Left lobe of liver (tissue), 2 donors: ENCODE data around the gene PVR. TPM values are rescaled to one million over a fixed set of nuclear protein-coding genes. Genes with fewer than 3 reads are reported as not detected.
"Not testable (repeated sequence)": the region's sequence is repeated elsewhere in the genome, so short reads cannot be mapped to it uniquely, and the experiment has no call there.

ENCODE experiments used
- ATAC-seq: fragments of 200-7000 bp; cut with Tn5 transposase; one replicate; pipeline ENCODE4 v1.9.1; 2020; ENCODE audit warnings: mild to moderate bottlenecking, moderate library complexity
- DNase-seq: peaks from one replicate; pipeline ENCODE4 v3.0.0-alpha.2; 2020; ENCODE audit warnings: low spot score
- total RNA-seq: library from RNA; stranded (reverse); gene quantifications from one replicate; pipeline ENCODE4 v1.2.1, GENCODE V29; 2021
- donor health status: DM: no; HTN: no; CAD: no; lungs with moderate emphysema.
- donor health status: DM: no; HTN: yes; CAD: no.

PVR gene
- total RNA-seq, 1 donor from 2014 or later = 29.6 TPM

DNA sequence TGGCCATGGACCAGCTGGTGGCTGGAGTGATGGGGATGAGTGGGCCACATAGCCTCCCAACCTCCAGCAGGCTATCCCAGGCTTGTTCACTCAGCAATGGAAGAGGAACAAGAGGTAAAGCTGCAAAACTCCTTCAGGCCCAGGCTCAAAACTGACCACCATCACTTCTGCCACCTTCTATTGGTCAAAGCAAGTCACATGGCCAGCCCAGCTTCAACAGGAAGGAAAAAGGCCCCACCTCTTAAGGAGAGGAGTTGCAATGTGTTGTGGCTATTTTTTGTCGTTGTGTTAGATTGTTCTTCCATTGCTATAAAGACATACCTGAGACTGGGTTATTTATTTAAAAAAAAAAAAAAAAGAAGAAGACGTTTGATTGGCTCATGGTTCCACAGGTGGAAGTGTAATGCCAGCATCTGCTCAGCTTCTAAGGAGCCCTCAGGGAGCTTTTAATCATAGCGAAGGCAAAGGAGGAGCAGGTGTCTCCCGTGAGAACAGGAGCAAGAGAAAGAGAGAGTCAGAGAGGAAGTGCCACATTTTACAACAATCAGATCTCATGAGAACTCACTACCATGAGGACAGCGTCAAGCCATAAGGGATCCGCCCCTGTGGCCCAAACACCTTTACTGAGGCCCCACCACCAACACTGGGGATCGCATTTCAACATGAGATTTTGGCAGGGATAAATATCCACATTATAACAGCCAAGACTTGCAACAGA is 24.9 kb upstream of the PVR start:
- peak; percentile 6 for ATAC-seq
- no peak for DNase-seq

DNA sequence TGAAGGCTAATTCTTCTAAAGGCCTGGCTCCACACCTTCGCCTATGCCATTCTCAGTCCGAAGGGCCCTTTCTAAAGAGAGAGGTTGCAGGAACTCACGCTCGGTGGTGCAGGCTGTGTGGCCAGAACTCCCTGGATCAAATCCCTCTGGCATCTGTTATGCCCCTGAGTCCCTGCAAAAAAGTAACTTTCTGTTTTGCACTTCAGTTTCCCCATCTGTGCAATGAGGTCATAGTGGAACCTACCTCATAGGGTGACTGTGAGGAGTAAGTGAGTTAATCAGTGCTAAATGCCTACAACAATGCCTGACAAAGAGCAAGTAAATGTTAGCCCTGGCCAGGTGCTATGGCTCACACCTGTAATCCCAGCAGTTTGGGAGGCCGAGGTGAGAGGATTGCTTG is 23.0 kb upstream of the PVR start:
- peak; percentile 67 for DNase-seq
- ATAC-seq = peak; percentile 64

DNA sequence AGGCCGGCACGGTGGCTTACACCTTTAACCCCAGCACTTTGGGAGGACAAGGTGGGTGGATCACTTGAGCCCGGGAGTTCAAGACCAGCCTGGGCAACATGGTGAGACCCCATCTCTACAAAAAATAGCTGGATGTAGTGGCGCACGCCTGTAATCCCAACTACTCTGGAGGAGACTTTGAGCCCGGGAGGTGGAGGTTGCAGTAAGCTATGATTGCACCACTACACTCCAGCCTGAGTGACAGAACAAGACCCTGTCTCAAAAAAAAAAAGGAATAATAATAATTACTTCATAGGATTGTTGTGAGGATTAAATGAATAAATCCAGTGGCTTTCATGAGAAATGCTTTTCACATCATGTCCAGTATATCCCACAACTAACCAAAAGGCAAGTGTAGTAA is 22.3 kb upstream of the PVR start:
- ATAC-seq (peak; percentile 14), DNase-seq (no peak)

DNA sequence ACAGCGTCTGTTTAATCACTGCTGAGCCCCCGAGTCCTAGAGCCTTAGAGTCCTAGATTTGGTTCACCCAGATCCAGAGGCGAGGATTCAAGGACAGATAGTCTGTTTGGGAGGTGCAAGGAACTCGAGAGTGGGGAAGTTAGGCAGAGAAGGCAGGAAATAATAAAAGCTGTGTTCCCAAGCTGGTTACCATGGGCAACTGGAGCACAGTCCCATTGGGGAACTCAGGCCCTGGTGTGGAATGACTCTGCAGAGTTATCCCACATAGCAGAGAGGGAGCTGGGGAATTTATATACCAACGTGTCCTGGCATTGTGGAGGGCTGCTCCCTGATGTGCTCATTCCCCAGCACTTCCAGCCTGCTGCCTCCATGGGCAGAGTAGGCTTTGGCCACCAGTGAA is 20.6 kb upstream of the PVR start:
- ATAC-seq (peak; percentile 2), DNase-seq (no peak)

DNA sequence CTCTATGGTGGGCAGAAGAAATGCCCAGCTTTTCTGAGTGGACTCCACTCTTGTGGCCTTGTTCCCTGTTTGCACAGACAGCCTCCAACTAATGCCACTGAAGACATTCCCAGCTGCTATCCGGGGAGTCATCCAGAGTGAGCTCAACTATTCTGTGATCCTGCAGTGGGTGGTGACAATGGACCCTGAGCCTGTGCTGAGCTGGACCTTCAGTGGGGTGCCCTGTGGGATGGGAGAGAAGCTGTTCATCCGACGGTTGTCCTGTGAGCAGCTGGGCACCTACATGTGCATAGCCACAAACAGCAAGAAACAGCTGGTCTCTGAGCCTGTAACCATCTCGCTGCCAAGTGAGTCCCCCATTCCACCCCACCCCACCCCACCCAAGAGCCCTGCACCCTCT is 20.1 kb upstream of the PVR start:
- DNase-seq (no peak), ATAC-seq (no peak)

DNA sequence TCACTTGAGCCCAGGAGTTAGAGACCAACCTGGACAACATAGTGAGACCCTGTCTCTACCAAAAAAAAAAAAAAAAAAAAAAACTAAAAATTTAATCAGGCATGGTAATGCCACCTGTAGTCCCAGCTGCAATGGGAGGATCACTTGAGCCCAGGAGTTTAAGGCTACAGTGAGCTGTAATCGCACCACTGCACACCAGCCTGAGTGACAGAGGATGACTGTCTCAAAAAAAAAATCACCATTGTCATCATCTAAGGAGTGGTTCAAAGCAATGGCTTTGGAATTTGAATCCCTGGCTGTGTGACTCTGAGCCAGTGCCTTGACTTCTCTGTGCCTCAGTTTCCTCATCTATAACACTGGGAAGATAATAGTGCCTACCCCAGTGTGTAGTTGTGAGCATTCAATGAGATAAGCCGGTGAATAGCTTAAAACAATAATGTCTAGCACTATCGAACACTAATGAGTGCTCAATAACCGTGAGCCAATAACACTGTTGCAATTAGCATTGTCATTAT is 18.8 kb upstream of the PVR start:
- ATAC-seq = no peak
- no peak for DNase-seq

DNA sequence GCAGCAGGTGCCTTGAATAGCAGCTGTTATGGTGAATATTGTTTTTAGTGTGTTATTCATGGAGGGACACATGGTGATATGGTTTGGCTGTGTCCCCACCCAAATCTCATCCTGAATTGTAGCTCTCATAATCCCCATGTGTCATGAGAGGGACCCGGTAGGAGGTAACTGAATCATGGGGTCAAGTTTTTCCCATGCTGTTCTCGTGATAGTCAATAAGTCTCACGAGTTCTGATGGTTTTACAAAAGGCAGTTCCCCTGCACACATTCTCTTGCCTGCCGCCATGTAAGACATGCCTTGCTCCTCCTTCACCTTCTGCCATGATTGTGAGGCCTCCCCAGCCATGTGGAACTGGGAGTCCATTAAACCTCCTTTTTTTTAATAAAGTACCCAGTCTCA is 18.1 kb upstream of the PVR start:
- DNase-seq, ATAC-seq: not testable (repeated sequence)

DNA sequence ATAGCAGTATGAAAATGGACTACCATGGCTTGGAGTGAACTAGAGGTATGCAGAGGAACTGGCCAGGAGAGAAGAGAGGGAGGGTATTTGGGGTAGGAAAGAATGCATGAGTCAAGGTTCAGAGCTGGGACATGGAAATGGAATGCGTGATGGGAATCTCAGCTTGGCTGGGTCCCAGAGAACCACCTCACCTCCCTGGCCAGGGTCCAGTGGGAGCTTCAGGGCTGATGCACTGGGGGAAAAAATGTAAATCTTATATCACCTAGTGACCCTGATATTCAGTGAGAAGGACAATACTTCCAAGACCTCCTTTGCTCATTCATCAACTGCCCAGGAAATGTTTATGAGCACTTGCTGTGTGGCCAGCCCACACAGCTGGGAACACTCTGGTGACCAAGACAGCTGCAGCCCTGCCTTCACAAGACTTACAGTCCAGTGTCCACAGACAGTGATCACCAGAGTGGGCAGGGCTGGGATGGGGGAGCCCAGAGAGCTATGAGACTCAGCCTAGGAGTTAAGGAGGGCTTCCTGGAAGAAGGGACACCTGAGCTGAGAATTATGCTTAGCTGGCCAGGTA is 17.6 kb upstream of the PVR start:
- no peak for DNase-seq
- ATAC-seq = peak; percentile 65

DNA sequence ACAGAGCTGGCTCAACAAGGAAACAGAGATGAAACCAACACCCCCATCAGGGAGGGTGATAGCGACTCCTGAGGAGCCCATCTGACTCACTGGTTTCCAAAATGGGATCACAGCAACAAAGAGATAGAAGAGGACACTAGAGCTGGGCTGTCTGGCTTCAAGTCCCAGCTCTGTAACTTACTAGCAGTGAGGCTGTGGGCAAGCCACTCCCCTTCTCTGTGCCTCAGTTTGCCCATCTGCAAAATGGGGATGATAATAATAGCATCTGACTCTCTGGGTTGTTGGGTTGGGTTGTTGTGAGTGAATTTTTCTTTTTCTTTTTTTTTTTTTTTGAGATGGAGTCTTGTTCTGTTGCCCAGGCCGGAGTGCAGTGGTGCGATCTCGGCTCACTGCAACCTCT is 16.1 kb upstream of the PVR start:
- no peak for DNase-seq
- no peak for ATAC-seq

DNA sequence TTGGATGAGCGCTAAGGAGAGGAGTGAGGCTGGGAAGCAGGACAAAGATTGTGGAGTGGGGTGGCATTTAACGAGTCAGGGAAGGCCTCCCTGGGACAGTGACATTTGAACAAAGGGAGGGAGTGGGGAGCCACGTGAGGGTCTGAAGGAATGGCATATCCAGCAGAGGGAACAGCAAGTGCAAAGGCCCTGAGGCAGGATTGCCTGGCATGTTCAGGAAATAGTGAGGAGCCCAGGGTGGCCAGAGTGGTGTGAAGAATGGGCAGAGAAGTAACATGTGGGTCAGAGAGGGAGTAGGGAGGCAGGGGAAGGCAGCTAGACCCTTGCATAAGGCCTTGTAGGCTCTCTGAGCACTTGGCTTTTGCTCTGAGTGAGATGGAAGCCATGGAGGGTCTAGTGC is 14.9 kb upstream of the PVR start:
- ATAC-seq = no peak

DNA sequence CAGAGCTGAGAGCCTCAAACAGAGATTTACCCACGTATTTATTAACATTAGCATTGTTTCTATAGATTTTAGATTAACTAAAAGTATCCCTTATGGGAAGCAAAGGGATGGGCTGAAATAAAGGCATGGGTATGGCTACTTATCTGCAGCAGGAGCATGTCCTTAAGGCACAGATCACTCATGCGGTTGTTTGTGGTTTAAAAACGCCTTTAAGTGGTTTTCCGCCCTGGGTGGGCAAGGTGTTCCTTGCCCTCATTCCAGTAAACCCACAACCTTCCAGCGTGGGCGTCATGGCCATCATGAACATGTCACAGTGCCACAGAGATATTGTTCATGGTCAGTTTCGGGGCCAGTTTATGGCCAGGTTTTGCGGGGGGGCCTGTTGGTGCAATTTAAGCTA is 12.1 kb upstream of the PVR start:
- ATAC-seq, DNase-seq: not testable (repeated sequence)

More for the DNA sequence above, 14.9 kb upstream of the PVR start:
- no peak for DNase-seq

DNA sequence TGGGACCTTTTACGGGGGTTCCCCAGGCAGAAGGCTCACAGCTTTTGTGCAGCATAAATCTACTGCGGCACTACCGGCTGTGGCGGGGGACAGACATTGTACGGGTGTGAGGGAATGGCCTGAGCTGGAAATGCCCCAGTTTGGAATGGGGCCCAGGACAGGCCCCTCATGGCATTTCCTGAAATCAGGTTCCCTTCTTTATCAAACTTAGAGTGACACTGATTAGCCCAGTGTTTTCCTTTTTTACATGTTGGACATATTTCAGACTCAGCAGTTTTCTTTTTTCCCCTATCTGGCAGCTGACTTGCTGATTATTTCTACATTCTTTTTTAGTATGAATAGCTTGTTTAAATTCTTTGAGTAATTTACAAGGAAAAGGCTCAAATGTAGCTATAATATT is 9.7 kb upstream of the PVR start:
- DNase-seq, ATAC-seq: not testable (repeated sequence)

DNA sequence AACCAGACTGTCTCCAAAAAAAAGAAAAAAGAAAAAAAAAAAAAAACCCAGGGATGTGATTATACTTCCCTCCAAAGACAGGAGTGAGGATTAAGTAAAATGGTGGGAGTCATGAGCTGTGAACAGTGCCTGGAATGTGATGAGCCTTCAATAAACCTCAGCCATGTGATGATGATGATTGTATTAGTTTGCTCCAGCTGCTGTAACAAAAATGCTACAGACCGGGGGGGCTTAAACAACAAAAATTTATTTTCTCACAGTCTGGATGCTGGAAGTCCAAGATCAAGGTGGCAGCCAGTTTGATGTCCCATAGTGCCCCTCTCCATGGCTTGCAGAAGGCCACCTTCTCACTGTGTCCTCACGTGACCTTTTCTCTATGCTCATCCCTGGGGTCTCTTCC is 8.9 kb upstream of the PVR start:
- no peak for DNase-seq
- no peak for ATAC-seq

DNA sequence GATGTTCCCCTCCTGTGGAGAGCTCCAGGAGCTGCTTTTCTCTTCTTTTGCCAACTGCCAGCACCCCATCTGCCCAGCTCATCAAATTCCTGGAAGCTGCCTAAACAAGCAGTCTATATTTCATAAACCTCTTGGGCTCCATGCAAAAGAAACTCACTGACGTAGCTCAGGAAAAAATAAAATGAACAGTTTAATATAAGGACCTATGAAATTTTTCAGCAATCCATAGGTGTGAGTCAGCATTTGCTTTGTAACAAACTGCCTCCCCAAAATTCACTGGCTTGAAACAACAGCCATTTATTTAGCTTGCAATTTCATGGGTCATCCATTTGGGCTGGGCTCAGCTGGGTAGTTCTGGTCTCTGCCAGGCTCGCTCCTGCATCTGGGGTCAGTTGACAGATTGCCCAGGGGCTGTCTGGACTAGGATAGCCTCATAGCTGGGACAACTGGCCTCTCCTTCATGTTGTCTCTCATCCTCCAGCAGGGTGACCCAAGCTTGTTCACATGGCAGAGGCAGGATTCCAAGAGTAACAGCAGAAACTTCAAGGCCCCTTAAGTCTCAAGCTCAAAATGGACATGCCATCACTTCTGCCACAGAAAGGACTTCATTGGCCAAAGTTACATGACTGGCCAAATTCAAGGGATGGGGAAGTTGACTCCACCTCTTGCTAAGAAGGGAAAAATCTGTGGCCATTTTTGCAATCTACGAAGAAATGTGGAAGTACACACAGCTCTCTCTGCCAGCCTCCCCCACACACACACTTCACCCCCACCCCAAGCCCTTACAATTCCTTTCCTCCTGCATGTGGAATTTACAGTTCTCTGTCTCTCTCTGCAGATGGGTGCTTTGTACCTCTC is 7.9 kb upstream of the PVR start:
- ATAC-seq (peak; percentile 22), DNase-seq (no peak)

DNA sequence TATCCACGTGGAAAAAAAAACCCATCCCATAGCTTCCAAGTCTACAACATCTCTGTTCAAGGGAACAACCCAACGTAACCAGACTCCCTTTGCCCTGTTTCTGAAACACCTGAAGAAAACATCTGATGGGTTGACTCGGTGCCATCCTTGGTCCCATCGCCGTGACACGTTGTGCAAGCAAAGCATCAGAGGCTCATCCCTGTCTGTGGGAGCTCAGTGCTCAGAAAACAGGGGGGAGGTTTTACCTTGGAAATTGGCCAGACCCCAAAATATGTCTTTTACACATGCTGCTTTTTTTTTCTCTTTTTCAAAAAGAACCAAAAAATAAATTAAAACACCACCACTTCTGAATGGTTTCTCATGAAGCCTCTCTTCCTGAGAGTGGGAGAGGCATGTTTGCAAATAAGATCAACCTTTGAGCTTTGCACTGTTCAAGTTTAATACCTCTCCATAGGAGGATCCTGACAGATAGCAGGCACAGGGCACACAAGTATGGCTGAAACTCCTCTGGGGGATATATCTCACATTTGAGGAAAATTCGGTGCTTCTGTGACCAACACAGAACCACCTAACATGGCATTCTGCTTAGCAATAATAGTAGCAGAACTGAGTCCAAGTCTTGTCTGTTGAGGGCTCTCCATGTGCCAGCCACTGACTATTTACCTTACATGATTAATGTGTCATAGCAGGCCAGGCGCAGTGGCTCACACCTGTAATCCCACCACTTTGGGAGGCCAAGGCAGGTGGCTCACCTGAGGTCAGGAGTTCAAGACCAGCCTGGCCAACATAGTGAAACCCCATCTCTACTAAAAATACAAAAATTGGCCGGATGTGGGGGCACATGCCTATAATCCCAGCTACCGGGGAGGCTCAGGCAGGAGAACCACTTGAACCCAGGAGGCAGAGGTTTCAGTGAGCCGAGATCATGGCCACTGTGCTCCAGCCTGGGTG is 7.0 kb upstream of the PVR start:
- DNase-seq (no peak), ATAC-seq (peak; percentile 84)

DNA sequence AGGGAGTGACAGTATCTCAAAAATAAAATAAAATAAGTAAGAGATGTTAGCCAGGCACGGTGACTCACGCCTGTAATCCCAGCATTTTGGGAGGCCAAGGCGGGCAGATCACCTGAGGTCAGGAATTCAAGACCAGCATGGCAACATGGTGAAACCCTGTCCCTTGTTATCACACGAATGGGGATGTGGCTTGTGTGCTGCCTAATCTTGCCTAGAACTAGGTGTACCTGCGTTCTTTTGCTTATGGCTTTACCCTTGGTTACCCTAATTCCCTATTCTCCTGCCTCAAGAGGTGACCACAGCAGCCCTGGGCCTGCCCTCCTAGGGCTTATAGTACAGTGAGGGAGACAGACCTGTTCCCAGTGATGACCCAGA is 6.3 kb upstream of the PVR start:
- ATAC-seq (no peak), DNase-seq (no peak)

DNA sequence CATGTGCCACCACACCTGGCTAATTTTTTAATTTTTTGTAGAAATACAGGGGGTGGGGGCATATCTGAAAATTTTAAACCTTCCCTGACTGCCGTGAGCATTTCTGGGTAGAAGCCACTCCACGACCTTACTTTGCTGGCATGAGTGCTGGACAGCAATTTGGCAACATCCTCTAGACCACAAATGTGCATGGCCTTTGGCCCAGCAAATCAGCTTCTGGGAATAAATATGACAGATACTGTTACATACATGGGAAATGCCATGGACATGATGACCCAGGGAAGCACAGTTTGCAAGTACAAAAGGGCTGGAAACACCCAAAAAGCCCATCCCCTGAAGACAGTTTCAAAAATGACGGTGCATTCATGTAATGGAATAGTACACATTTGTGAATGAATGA is 3.2 kb upstream of the PVR start:
- ATAC-seq = peak; percentile 10
- DNase-seq = no peak

DNA sequence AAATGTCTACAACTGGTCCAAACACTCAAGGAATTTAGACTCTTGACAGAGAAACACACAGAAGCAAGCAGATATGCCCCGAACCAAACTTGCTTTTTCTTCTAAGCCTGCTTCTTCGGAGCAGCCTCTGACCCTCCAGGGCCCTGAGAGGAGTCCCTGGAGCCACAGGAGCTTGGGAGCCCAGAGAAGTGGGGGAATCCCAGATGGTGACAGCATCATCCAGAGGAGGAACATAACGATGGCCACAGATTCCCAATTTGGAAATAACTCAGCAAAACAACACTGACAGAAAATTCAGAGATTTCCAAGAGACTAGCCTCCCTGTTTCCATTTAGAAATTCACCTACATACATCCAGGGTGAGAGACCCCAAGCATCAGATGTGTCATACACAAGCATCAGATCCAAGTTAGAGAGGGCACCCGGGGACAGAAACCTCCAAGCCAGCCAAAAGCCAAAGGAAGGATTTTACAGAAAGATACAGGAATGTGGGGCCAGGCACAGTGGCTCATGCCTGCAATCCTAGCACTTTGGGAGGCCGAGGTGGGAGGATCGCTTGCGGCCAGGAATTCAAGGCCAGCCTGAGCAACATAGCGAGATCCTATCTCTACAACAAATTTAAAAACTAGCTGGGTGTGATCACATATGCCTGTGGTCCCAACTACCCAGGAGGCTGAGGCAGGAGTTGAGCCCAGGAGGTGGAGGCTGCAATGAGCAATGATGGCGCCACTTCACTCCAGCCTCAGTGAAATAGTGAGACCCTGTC is 2.0 kb upstream of the PVR start:
- ATAC-seq (no peak), DNase-seq (no peak)

DNA sequence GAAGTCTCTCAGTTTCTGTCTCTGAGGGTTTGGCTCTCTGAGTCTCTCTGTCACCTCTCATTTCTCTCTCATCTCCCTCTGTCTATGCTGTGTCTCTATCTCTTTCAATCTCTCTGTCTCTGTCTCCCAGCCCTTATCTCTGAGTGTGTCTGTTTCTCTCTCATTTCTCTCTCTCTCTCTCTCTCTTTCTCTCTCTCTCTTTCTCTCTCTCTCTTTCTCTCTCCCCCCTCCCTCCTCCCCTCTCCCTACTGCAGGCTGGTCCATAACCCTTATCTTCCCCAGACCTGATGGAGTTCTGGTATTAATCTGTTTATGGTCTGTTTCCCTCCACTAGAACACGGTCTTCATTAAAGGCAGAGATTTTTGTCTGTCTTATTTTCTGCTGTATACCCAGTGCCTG is 1.3 kb upstream of the PVR start:
- DNase-seq = no peak
- ATAC-seq = no peak
